H9 (cell line): ENCODE results near the gene HHIP. TPM values are rescaled to one million over a fixed set of nuclear protein-coding genes. Genes with fewer than 3 reads are reported as not detected.
A peak's percentile ranks its signal among the peaks of the same experiment; 100 is the strongest.

ENCODE experiments used
- DNase-seq: peaks from one replicate; pipeline ENCODE4 v3.0.0-alpha.2; 2017
- H2AFZ ChIP-seq: one replicate; pipeline ENCODE4 v1.6.1; 2013; ENCODE audit warnings: mild to moderate bottlenecking, low read length, control low read depth, moderate library complexity
- H2AK5ac ChIP-seq: 2 replicates; pipeline ENCODE4 v1.6.1; 2013; ENCODE audit warnings: low read length, control low read depth, mixed read lengths; ENCODE audit not compliant: insufficient read length
- H2BK120ac ChIP-seq: one replicate; pipeline ENCODE4 v1.6.1; 2013; ENCODE audit warnings: low read depth, mild to moderate bottlenecking, low read length, control low read depth, inconsistent platforms; ENCODE audit not compliant: poor library complexity, severe bottlenecking
- H2BK12ac ChIP-seq: 2 replicates; pipeline ENCODE4 v1.6.1; 2013; ENCODE audit warnings: low read length, control low read depth, mixed read lengths, low read depth; ENCODE audit not compliant: insufficient read length
- H2BK15ac ChIP-seq: 2 replicates; pipeline ENCODE4 v1.6.1; 2013; ENCODE audit warnings: low read depth, low read length, control low read depth
- H2BK20ac ChIP-seq: one replicate; pipeline ENCODE4 v1.6.1; 2013; ENCODE audit warnings: low read depth, mild to moderate bottlenecking, low read length, control low read depth, inconsistent platforms; ENCODE audit not compliant: poor library complexity, severe bottlenecking
- H2BK5ac ChIP-seq: 2 replicates; pipeline ENCODE4 v1.6.1; 2013; ENCODE audit warnings: low read length, control low read depth, mixed read lengths; ENCODE audit not compliant: insufficient read length
- H3K14ac ChIP-seq: 2 replicates; pipeline ENCODE4 v1.6.1; 2013; ENCODE audit warnings: low read length, control low read depth; ENCODE audit not compliant: insufficient read depth
- H3K18ac ChIP-seq: 2 replicates; pipeline ENCODE4 v1.6.1; 2013; ENCODE audit warnings: low read depth, mild to moderate bottlenecking, mixed read lengths, low read length, control low read depth; ENCODE audit not compliant: insufficient read length
- H3K23ac ChIP-seq: 2 replicates; pipeline ENCODE4 v1.6.1; 2013; ENCODE audit warnings: low read length, control low read depth, mixed read lengths, low read depth; ENCODE audit not compliant: insufficient read length
- H3K23me2 ChIP-seq: 2 replicates; pipeline ENCODE4 v1.6.1; 2013; ENCODE audit warnings: low read depth, mild to moderate bottlenecking, mixed read lengths, low read length, control low read depth; ENCODE audit not compliant: insufficient read length, poor library complexity, severe bottlenecking
- H3K27ac ChIP-seq: 2 replicates; pipeline ENCODE4 v1.5.1; 2013; ENCODE audit warnings: low read length, control low read depth, mixed read lengths, low read depth; ENCODE audit not compliant: insufficient read length
- H3K27me3 ChIP-seq: 2 replicates; pipeline ENCODE4 v1.6.1; 2013; ENCODE audit warnings: low read length, control low read depth, inconsistent platforms; ENCODE audit not compliant: insufficient read depth
- H3K4ac ChIP-seq: 2 replicates; pipeline ENCODE4 v1.6.1; 2013; ENCODE audit warnings: low read depth, mild to moderate bottlenecking, control low read depth, inconsistent platforms, low read length, moderate library complexity
- H3K4me1 ChIP-seq: 2 replicates; pipeline ENCODE4 v1.6.1; 2013; ENCODE audit warnings: low read length, control low read depth, inconsistent platforms; ENCODE audit not compliant: insufficient read depth
- H3K4me2 ChIP-seq: 2 replicates; pipeline ENCODE4 v1.6.1; 2013; ENCODE audit warnings: low read length, control low read depth, mixed read lengths; ENCODE audit not compliant: insufficient read length, insufficient read depth
- H3K56ac ChIP-seq: 2 replicates; pipeline ENCODE4 v1.6.1; 2013; ENCODE audit warnings: low read depth, mild to moderate bottlenecking, mixed read lengths, low read length, control low read depth; ENCODE audit not compliant: insufficient read length
- H3K79me1 ChIP-seq: 2 replicates; pipeline ENCODE4 v1.6.1; 2013; ENCODE audit warnings: low read depth, mild to moderate bottlenecking, moderate library complexity, low read length, control low read depth, inconsistent platforms; ENCODE audit not compliant: insufficient read depth, poor library complexity, severe bottlenecking
- H3K79me2 ChIP-seq: 2 replicates; pipeline ENCODE4 v1.6.1; 2013; ENCODE audit warnings: low read length, control low read depth, inconsistent platforms; ENCODE audit not compliant: insufficient read depth
- H3K9ac ChIP-seq: 2 replicates; pipeline ENCODE4 v1.6.1; 2013; ENCODE audit warnings: low read length, control low read depth, mixed read lengths; ENCODE audit not compliant: insufficient read length; ENCODE audit errors: extremely low read depth
- H3K9me3 ChIP-seq: one replicate; pipeline ENCODE4 v1.6.1; 2013; ENCODE audit warnings: low read depth, low read length, inconsistent platforms; ENCODE audit not compliant: control insufficient read depth
- H3T11ph ChIP-seq: one replicate; pipeline ENCODE4 v1.6.1; 2013; ENCODE audit warnings: mild to moderate bottlenecking, low read length, control low read depth, inconsistent platforms
- H4K20me1 ChIP-seq: one replicate; pipeline ENCODE4 v1.6.1; 2013; ENCODE audit not compliant: control insufficient read depth, insufficient read length, insufficient read depth
- H4K5ac ChIP-seq: 2 replicates; pipeline ENCODE4 v1.6.1; 2013; ENCODE audit warnings: low read depth, mild to moderate bottlenecking, mixed read lengths, low read length, control low read depth; ENCODE audit not compliant: insufficient read length
- H4K8ac ChIP-seq: replicated peaks from 2 replicates; pipeline ENCODE4 v1.6.1; 2013; ENCODE audit warnings: low read length, control low read depth, mixed read lengths, low read depth; ENCODE audit not compliant: insufficient read length
- H4K91ac ChIP-seq: 2 replicates; pipeline ENCODE4 v1.6.1; 2013; ENCODE audit warnings: low read depth, mild to moderate bottlenecking, moderate library complexity, mixed read lengths, low read length, control low read depth; ENCODE audit not compliant: insufficient read length
- H3K27ac Mint-ChIP-seq, 3 experiments: 2 replicates in 2 of 3; 3 replicates in 1 of 3; pipeline ENCODE4 v1.8.0; 2020 to 2021; ENCODE audit warnings: mixed read lengths in 3 of 3, mild to moderate bottlenecking in 1 of 3, moderate library complexity in 1 of 3
- H3K27me3 Mint-ChIP-seq: 2 replicates; pipeline ENCODE4 v1.8.0; 2021; ENCODE audit warnings: low read depth, mild to moderate bottlenecking, moderate library complexity, mixed read lengths
- H3K36me3 Mint-ChIP-seq, 3 experiments: 2 replicates in 2 of 3; 3 replicates in 1 of 3; pipeline ENCODE4 v1.8.0; 2020 to 2021; ENCODE audit warnings: low read depth in 3 of 3, mixed read lengths in 3 of 3; ENCODE audit not compliant: insufficient read depth in 1 of 3
- H3K4me1 Mint-ChIP-seq, 2 experiments: 2 replicates each; pipeline ENCODE4 v1.8.0; 2020; ENCODE audit warnings: mixed read lengths in 2 of 2
- H3K4me3 Mint-ChIP-seq, 2 experiments: 2 replicates in 1 of 2; 3 replicates in 1 of 2; pipeline ENCODE4 v1.8.0; 2020 to 2021; ENCODE audit warnings: mild to moderate bottlenecking in 2 of 2, mixed read lengths in 2 of 2, moderate library complexity in 1 of 2
- H3K9me3 Mint-ChIP-seq, 2 experiments: 2 replicates in 1 of 2; 3 replicates in 1 of 2; pipeline ENCODE4 v1.8.0; 2020; ENCODE audit warnings: mild to moderate bottlenecking in 2 of 2, mixed read lengths in 2 of 2, moderate library complexity in 1 of 2
- WGBS: extraction: QIAGEN DNeasy Blood & Tissue Kit; methylation state at CpG from one replicate; pipeline ENCODE4 v1.1.7; 2013; ENCODE audit warnings: missing lambda C conversion rate, low lambda C conversion rate, mixed read lengths; ENCODE audit not compliant: insufficient read length; ENCODE audit errors: extremely low coverage; 5-methylcytosine and 5-hydroxymethylcytosine counted together
- total RNA-seq: library from RNA; stranded (reverse); gene quantifications from 2 replicates; pipeline ENCODE4 v1.2.1, GENCODE V29; 2021
- TF ChIP-seq, protein P1 (sequence below): fragments of 200-600 bp; sonication (generic); conservative IDR thresholded peaks from 3 replicates; pipeline ENCODE4 v1.8.0; 2021; ENCODE audit warnings: antibody characterized with exemption, mild to moderate bottlenecking

Gene HHIP
- total RNA-seq, 1 experiment from 2014 or later, result 3.8 TPM

DNA sequence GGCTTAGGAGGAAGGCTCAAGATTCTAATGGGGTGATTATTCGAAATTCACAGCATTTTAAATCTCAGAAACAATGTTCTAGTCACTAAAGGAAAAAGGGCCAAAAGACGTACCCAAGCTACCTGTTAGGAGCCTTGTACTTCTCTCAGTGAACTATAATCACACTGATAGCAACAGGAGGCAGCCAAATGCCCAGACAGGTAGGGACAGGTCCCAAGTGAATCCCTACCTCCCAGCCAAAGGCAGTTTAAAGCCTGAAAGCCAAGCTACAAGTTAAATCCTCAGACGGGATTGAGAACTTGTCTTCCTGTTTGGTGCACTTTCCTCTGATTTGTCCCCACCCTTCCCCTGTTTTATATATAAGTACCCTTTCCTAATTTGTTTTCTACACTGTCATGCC, 24.3 kb upstream of the HHIP start:
- Histone ChIP-seq H3K23me2 (no peaks in the 10 kb centered on the region), H2AFZ (no peak overlapping the region), H3K4ac (no peak overlapping the region), H3K79me2 (no peaks in the 10 kb centered on the region), H3K56ac (no peak overlapping the region), H3K27me3 (no peaks in the 10 kb centered on the region), H3K18ac (no peak overlapping the region), H2BK120ac (no peak overlapping the region), H3K4me1 (no peaks in the 10 kb centered on the region), H3K14ac (no peak overlapping the region), H3K23ac (no peak overlapping the region), H3T11ph (no peak overlapping the region), H3K4me2 (no peak overlapping the region), H3K9me3 (no peaks in the 10 kb centered on the region), H2AK5ac (no peak overlapping the region), H2BK5ac (no peak overlapping the region), H3K9ac (no peak overlapping the region), H4K91ac (no peak overlapping the region), H2BK15ac (no peak overlapping the region), H3K79me1 (no peaks in the 10 kb centered on the region), H4K5ac (no peak overlapping the region), H2BK20ac (no peak overlapping the region), H4K8ac (no peak overlapping the region), H2BK12ac (no peak overlapping the region), H4K20me1 (no peaks in the 10 kb centered on the region), H3K27ac (no peak overlapping the region)
- Mint-ChIP-seq H3K27ac (peak overlapping the region in 1 of 3 experiments; percentile 31; a peak in 1 of 7 replicates), H3K4me3 (no peak overlapping the region), H3K9me3 (no peaks in the 10 kb centered on the region; a peak in 1 of 5 replicates), H3K36me3 (no peaks in the 10 kb centered on the region), H3K4me1 (no peaks in the 10 kb centered on the region), H3K27me3 (no peaks in the 10 kb centered on the region)
- TF ChIP-seq, protein P1, sequence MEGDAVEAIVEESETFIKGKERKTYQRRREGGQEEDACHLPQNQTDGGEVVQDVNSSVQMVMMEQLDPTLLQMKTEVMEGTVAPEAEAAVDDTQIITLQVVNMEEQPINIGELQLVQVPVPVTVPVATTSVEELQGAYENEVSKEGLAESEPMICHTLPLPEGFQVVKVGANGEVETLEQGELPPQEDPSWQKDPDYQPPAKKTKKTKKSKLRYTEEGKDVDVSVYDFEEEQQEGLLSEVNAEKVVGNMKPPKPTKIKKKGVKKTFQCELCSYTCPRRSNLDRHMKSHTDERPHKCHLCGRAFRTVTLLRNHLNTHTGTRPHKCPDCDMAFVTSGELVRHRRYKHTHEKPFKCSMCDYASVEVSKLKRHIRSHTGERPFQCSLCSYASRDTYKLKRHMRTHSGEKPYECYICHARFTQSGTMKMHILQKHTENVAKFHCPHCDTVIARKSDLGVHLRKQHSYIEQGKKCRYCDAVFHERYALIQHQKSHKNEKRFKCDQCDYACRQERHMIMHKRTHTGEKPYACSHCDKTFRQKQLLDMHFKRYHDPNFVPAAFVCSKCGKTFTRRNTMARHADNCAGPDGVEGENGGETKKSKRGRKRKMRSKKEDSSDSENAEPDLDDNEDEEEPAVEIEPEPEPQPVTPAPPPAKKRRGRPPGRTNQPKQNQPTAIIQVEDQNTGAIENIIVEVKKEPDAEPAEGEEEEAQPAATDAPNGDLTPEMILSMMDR, result no peak
- no CpG with 5 or more reads among the region's 3 CpGs for WGBS
- DNase-seq, result no peak
